Mesenchymal stem cell (in vitro differentiated cells and primary cell): ENCODE measurements around the gene ZNF407.
"Not testable (repeated sequence)": the region's sequence is repeated elsewhere in the genome, so short reads cannot be mapped to it uniquely, and the experiment has no call there.

Experiments
- DNase-seq: peaks from one replicate; pipeline ENCODE4 v3.0.0-alpha.2; 2013
- H2AFZ ChIP-seq: one replicate; pipeline ENCODE4 v1.6.1; 2013; ENCODE audit warnings: low read depth, mild to moderate bottlenecking, control low read depth, inconsistent platforms, low read length, moderate library complexity
- H2AK5ac ChIP-seq: 2 replicates; pipeline ENCODE4 v1.6.1; 2013; ENCODE audit warnings: low read length, moderate library complexity, mild to moderate bottlenecking, inconsistent platforms; ENCODE audit not compliant: severe bottlenecking
- H2BK120ac ChIP-seq: one replicate; pipeline ENCODE4 v1.6.1; 2013; ENCODE audit warnings: low read depth, mild to moderate bottlenecking, inconsistent platforms, low read length, moderate library complexity
- H2BK12ac ChIP-seq, 2 experiments: one replicate each; pipeline ENCODE4 v1.6.1; 2013; ENCODE audit warnings: inconsistent platforms in 2 of 2, low read length in 2 of 2, mild to moderate bottlenecking in 2 of 2, moderate library complexity in 2 of 2, control low read depth in 1 of 2
- H2BK15ac ChIP-seq: one replicate; pipeline ENCODE4 v1.6.1; 2013; ENCODE audit warnings: mild to moderate bottlenecking, low read depth, inconsistent platforms; ENCODE audit not compliant: poor library complexity, severe bottlenecking
- H2BK5ac ChIP-seq: 2 replicates; pipeline ENCODE4 v1.6.1; 2013; ENCODE audit warnings: low read depth, mild to moderate bottlenecking, low read length, control low read depth, inconsistent platforms; ENCODE audit not compliant: poor library complexity, severe bottlenecking
- H3K14ac ChIP-seq, 2 experiments: one replicate each; pipeline ENCODE4 v1.6.1; 2013; ENCODE audit warnings: inconsistent platforms in 2 of 2, low read length in 2 of 2, control low read depth in 1 of 2, mild to moderate bottlenecking in 1 of 2, moderate library complexity in 1 of 2
- H3K18ac ChIP-seq, 2 experiments: one replicate each; pipeline ENCODE4 v1.6.1; 2013; ENCODE audit warnings: inconsistent platforms in 2 of 2, low read length in 2 of 2, control low read depth in 1 of 2, low read depth in 1 of 2, mild to moderate bottlenecking in 1 of 2
- H3K23ac ChIP-seq, 2 experiments: one replicate each; pipeline ENCODE4 v1.6.1; 2013; ENCODE audit warnings: inconsistent platforms in 2 of 2, low read length in 2 of 2, mild to moderate bottlenecking in 2 of 2, moderate library complexity in 2 of 2, control low read depth in 1 of 2
- H3K27ac ChIP-seq: 2 replicates; pipeline ENCODE4 v1.5.1; 2013; ENCODE audit warnings: mild to moderate bottlenecking, moderate library complexity, low read length, control low read depth, inconsistent platforms; ENCODE audit not compliant: poor library complexity, severe bottlenecking
- H3K27me3 ChIP-seq, 2 experiments: 2 replicates each; pipeline versions ENCODE4 v1.6.1 to v1.7.0; 2013; ENCODE audit warnings: low read length in 2 of 2, mild to moderate bottlenecking in 2 of 2, moderate library complexity in 2 of 2, control low read depth in 1 of 2, inconsistent platforms in 1 of 2; ENCODE audit not compliant: control insufficient read depth in 1 of 2, insufficient read depth in 1 of 2
- H3K36me3 ChIP-seq, 2 experiments: 2 replicates each; pipeline versions ENCODE4 v1.6.1 to v1.7.0; 2013; ENCODE audit warnings: low read length in 2 of 2, control low read depth in 1 of 2, inconsistent platforms in 1 of 2, low read depth in 1 of 2, mild to moderate bottlenecking in 1 of 2; ENCODE audit not compliant: insufficient read depth in 2 of 2, control insufficient read depth in 1 of 2
- H3K4ac ChIP-seq, 2 experiments: one replicate each; pipeline ENCODE4 v1.6.1; 2013; ENCODE audit warnings: inconsistent platforms in 2 of 2, low read length in 2 of 2, mild to moderate bottlenecking in 2 of 2, moderate library complexity in 2 of 2, control low read depth in 1 of 2, low read depth in 1 of 2
- H3K4me1 ChIP-seq: 2 replicates; pipeline ENCODE4 v1.6.1; 2013; ENCODE audit warnings: low read depth, low read length, control low read depth; ENCODE audit not compliant: control insufficient read depth, insufficient read depth
- H3K4me2 ChIP-seq: 2 replicates; pipeline ENCODE4 v1.6.1; 2013; ENCODE audit warnings: low read length, mild to moderate bottlenecking, inconsistent platforms; ENCODE audit not compliant: poor library complexity, severe bottlenecking
- H3K4me3 ChIP-seq, 2 experiments: 2 replicates each; pipeline versions ENCODE4 v1.5.1 to v1.7.0; 2013; ENCODE audit warnings: low read length in 2 of 2, mild to moderate bottlenecking in 2 of 2, control low read depth in 1 of 2, low read depth in 1 of 2; ENCODE audit not compliant: insufficient read depth in 1 of 2
- H3K79me1 ChIP-seq: replicated peaks from 2 replicates; pipeline ENCODE4 v1.6.1; 2013; ENCODE audit warnings: mild to moderate bottlenecking, control low read depth, low read length, inconsistent platforms; ENCODE audit not compliant: poor library complexity, severe bottlenecking
- H3K9ac ChIP-seq: 2 replicates; pipeline ENCODE4 v1.7.0; 2013; ENCODE audit warnings: mild to moderate bottlenecking, low read length, moderate library complexity
- H3K9me3 ChIP-seq: 2 replicates; pipeline ENCODE4 v1.7.0; 2013; ENCODE audit warnings: mild to moderate bottlenecking, low read length; ENCODE audit not compliant: control insufficient read depth
- H4K8ac ChIP-seq: one replicate; pipeline ENCODE4 v1.6.1; 2013; ENCODE audit warnings: inconsistent platforms, mild to moderate bottlenecking, low read length, moderate library complexity
- H4K91ac ChIP-seq: one replicate; pipeline ENCODE4 v1.6.1; 2013; ENCODE audit warnings: mild to moderate bottlenecking, low read length, inconsistent platforms
- WGBS: methylation state at CpG from one replicate; pipeline ENCODE4 v1.1.7; 2013; ENCODE audit warnings: mixed read lengths; 5-methylcytosine and 5-hydroxymethylcytosine counted together

Gene ZNF407

DNA sequence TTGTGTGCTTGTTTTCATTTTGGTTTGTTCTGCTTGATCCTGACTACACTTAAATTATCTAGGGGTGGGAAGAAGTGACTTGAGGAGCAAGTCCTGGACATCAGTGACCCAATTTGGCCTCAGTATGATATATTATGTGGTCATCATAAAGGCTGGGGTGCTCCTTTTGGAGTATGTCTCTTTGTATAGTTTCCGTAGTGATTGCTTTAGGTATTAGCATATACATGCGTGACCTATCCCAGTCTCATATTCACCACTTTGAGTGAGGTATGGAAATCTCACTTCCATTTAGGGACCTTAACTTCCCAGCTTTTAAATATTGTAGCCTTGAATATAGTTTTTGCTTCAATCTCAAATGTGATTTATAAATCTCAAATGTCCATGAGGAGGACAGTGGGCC, 370.3 kb downstream of the ZNF407 start:
- WGBS = no CpG with 5 or more reads among the region's 2 CpGs
- no peak overlapping the region for H2BK5ac ChIP-seq

DNA sequence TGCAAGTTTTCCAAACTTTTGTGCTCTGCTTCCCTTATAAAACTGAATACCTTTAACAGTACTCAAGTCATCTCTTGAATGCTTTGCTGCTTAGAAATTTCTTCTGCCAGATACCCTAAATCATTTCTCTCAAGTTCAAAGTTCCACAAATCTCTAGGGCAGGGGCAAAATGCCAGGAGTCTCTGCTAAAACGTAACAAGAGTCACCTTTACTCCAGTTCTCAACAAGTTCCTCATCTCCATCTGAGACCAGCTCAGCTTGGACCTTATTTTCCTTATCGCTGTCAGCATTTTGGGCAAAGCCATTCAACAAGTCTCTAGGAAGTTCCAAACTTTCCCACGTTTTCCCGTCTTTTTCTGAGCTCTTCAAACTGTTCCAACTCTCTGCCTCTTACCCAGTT, 373.7 kb downstream of the ZNF407 start:
- H3K4me3 ChIP-seq, H3K27me3 ChIP-seq, H3K4me1 ChIP-seq, H3K36me3 ChIP-seq, H3K18ac ChIP-seq, H3K4ac ChIP-seq, H3K14ac ChIP-seq, H2AK5ac ChIP-seq, H4K8ac ChIP-seq, DNase-seq, H2BK120ac ChIP-seq, H3K27ac ChIP-seq, H2BK12ac ChIP-seq, H2AFZ ChIP-seq, H3K23ac ChIP-seq, H2BK5ac ChIP-seq, H3K4me2 ChIP-seq, H2BK15ac ChIP-seq, H3K9me3 ChIP-seq, H4K91ac ChIP-seq, H3K9ac ChIP-seq: not testable (repeated sequence)
- 95% methylated on average over 4 of the region's 4 CpGs for WGBS
- H3K79me1 ChIP-seq = peaks cover 13% of the 10 kb centered on the region

More for the DNA sequence above, 370.3 kb downstream of the ZNF407 start:
- Histone ChIP-seq H3K9ac (no peak overlapping the region), H3K4ac (no peak overlapping the region), H4K91ac (no peak overlapping the region), H3K27me3 (no peaks in the 10 kb centered on the region), H3K79me1 (peaks cover 13% of the 10 kb centered on the region), H2AK5ac (no peak overlapping the region), H2BK120ac (no peak overlapping the region), H3K18ac (no peak overlapping the region), H2AFZ (no peak overlapping the region), H3K36me3 (no peaks in the 10 kb centered on the region), H3K4me1 (peaks cover 2% of the 10 kb centered on the region), H3K14ac (no peak overlapping the region), H3K9me3 (no peaks in the 10 kb centered on the region), H3K23ac (no peak overlapping the region), H2BK15ac (no peak overlapping the region), H3K4me3 (no peak overlapping the region), H3K27ac (no peak overlapping the region), H3K4me2 (no peak overlapping the region), H4K8ac (no peak overlapping the region), H2BK12ac (no peak overlapping the region)
- DNase-seq = no peak

DNA sequence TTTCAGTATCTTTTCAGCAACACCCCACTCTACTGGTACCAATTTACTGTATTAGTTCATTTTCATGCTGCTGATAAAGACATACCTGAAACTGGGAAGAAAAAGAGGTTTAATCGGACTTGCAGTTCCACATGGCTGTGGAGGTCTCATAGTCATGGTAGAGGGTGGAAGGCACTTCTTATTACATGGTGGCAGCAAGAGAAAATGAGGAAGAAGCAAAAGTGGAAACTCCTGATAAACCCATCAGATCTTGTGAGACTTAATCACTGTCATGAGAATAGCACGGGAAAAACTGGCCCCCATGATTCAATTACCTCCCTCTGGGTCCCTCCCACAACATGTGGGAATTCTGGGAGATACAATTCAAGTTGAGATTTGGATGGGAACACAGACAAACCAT, 374.1 kb downstream of the ZNF407 start:
- H2BK120ac ChIP-seq, H3K4me1 ChIP-seq, DNase-seq, H3K9me3 ChIP-seq, H2BK15ac ChIP-seq, H2AFZ ChIP-seq, H4K8ac ChIP-seq, H3K27me3 ChIP-seq, H3K27ac ChIP-seq, H2BK12ac ChIP-seq, H2AK5ac ChIP-seq, H3K4me2 ChIP-seq, H3K4ac ChIP-seq, H2BK5ac ChIP-seq, H4K91ac ChIP-seq, H3K4me3 ChIP-seq, H3K9ac ChIP-seq, H3K36me3 ChIP-seq, H3K18ac ChIP-seq, H3K23ac ChIP-seq, H3K14ac ChIP-seq: not testable (repeated sequence)
- WGBS = 100% methylated on average over 2 of the region's 2 CpGs
- peaks cover 13% of the 10 kb centered on the region for H3K79me1 ChIP-seq

DNA sequence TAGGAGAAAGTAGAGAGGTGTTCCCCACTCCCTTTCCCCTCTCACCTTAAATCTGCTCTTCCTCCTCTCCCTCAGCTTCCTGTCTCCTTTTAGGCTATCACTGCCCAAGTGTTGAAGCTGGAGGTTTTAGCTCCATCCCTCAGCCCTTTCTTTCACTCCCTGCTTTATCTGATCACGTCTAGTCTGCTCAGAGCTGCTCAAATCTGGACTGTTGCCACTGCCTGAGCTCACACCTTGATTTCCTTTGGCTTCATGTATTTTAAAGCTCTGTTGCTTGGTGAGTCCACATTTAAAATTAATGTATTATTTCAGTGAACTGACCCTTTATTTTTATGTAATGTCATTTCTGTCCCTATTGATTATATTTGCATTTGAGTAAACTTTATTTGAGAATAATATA, 374.7 kb downstream of the ZNF407 start:
- no peak overlapping the region for H3K9ac ChIP-seq
- no peak overlapping the region for H3K27ac ChIP-seq
- H2BK5ac ChIP-seq = no peak overlapping the region
- no peaks in the 10 kb centered on the region for H3K9me3 ChIP-seq
- H2AFZ ChIP-seq = no peak overlapping the region
- H2BK12ac ChIP-seq = no peak overlapping the region
- no peak overlapping the region for H3K4me2 ChIP-seq
- no peaks in the 10 kb centered on the region for H3K27me3 ChIP-seq
- H3K18ac ChIP-seq = no peak overlapping the region
- no peak overlapping the region for H3K14ac ChIP-seq
- DNase-seq = no peak
- WGBS = no CpG with 5 or more reads among the region's 1 CpG
- no peak overlapping the region for H3K4me3 ChIP-seq
- H2AK5ac ChIP-seq = no peak overlapping the region
- no peak overlapping the region for H2BK120ac ChIP-seq
- no peak overlapping the region for H3K4ac ChIP-seq
- peaks cover 2% of the 10 kb centered on the region for H3K4me1 ChIP-seq
- no peak overlapping the region for H4K8ac ChIP-seq
- H4K91ac ChIP-seq = no peak overlapping the region
- H3K36me3 ChIP-seq = no peaks in the 10 kb centered on the region
- H2BK15ac ChIP-seq = no peak overlapping the region
- peaks cover 13% of the 10 kb centered on the region for H3K79me1 ChIP-seq
- no peak overlapping the region for H3K23ac ChIP-seq
